ENCODE data around the gene CHADL. TPM values are rescaled to one million over a fixed set of nuclear protein-coding genes. Genes with fewer than 3 reads are reported as not detected.

CHADL gene
- total and polyA plus RNA-seq, 2 of the 8 experiments (the other 6 are each of a cell fraction or from before 2014, with no cell fraction given): 0.78 to 1.4 TPM

DNA sequence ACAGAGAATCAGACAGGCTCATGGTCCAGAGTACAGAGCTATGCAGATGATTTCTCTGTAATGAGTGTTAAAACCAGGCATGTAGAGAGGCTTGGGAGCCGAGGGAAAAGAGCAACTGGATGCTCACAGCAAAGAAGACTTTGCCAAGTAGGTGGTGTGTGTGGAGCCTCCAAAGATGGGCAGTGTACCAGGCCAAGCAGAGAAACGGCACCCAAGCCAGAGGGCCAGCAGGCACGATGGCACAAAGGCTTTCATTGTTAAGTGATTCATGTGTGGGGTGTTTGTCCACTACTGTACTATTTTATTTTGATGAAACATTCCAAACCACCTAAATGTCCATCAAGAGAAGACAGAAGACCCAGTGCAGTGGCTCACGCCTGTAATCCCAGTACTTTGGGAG is 34.1 kb upstream of the CHADL start (continued):
- TF ChIP-seq KDM4A (IDR thresholded peaks at IDR 0.05; ENCODE audit: low read depth, low read length, severe bottlenecking): no peak
- no peak for TF ChIP-seq MAFK (IDR thresholded peaks at IDR 0.05; ENCODE audit: low read depth, low read length)
